Activated CD4-positive, alpha-beta T cell treated with anti-CD3 and anti-CD28 coated beads for 36 hours (primary cell): ENCODE measurements around the gene CSAG1. TPM values are rescaled to one million over a fixed set of nuclear protein-coding genes. Genes with fewer than 3 reads are reported as not detected.

Experiments
- total RNA-seq, 2 experiments: library from RNA; stranded (reverse); gene quantifications; one replicate each; pipeline ENCODE4 v1.2.3, GENCODE V29; 2021

Gene CSAG1
- total RNA-seq, 2 experiments from 2014 or later, result not detected

Other genes with a start within 250 kb of the CSAG1 start
- under 1 TPM in 1 of 2 experiments, not detected in 1; 0.02 TPM for gene GABRQ, start 95.8 kb downstream of the CSAG1 start, total RNA-seq
- gene MAGEA3, start 34.9 kb downstream of the CSAG1 start, total RNA-seq, result not detected
- gene CSAG2, start 24.4 kb downstream of the CSAG1 start, total RNA-seq, result under 1 TPM in 1 of 2 experiments, not detected in 1; 0.23 TPM
- gene MAGEA2B, start 19.1 kb downstream of the CSAG1 start, total RNA-seq, result not detected
- not detected for gene MAGEA12, start within 50 bp of the CSAG1 start, total RNA-seq
- gene MAGEA2, start 20.1 kb upstream of the CSAG1 start, total RNA-seq, result not detected
- gene CSAG3, start 25.5 kb upstream of the CSAG1 start, total RNA-seq, result under 1 TPM; 0.23 to 0.55 TPM
- not detected for gene MAGEA6, start 36.0 kb upstream of the CSAG1 start, total RNA-seq
- gene CETN2, start 97.0 kb upstream of the CSAG1 start, total RNA-seq, result 10 to 100 TPM; 11.2 to 13.1 TPM
- gene NSDHL, start 97.3 kb upstream of the CSAG1 start, total RNA-seq, result 10 to 100 TPM; 20.0 to 20.6 TPM
- gene ZNF185, start 164.3 kb upstream of the CSAG1 start, total RNA-seq, result 1 to 10 TPM; 2.0 to 2.1 TPM